Measurements from ENCODE around the gene PPP2R5D. TPM values are rescaled to one million over a fixed set of nuclear protein-coding genes. Genes with fewer than 3 reads are reported as not detected.

Gene PPP2R5D
- total RNA-seq, 2 donors from 2014 or later: 57.5 to 59.1 TPM

DNA sequence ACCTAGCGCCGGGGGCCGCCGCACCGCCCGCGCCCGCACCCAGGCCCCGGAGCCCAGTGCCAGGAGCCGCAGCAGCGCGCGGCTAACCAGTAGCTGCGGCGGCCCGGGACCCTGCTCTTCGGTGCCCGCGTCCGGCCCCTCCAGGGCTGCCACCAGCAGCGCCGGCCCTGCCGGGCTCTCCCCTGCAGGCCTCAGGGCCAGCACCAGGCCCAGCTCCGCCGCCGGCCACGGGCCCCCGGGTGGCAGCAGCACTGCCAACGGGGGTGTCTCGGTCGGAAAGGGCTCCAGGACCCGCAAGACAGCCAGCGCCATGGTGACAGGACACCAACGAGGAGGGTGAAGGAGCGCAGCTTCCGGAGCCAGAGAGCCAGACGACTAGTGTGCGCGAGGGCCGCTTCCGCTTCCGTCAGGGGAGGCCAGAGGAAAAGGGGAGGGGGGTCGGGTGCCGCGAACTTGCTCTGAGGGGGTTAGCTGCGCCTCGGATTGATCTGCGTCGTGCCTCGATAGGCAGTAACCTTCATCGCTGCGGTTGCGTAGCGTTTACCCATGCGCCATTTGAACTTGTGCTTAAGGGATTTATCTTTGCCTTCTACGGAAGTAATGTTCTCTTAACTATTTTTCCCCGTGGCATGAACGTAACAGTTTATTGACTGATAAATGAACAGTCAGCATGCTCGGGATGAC, 5.4 kb upstream of the PPP2R5D start, which contains the start of gene PEX6:
PEX6 (minus strand) TSS at position 343 of the 684 bp plus-strand sequence; CDS start at position 312, 31 bp downstream.
- TF ChIP-seq, protein P1, sequence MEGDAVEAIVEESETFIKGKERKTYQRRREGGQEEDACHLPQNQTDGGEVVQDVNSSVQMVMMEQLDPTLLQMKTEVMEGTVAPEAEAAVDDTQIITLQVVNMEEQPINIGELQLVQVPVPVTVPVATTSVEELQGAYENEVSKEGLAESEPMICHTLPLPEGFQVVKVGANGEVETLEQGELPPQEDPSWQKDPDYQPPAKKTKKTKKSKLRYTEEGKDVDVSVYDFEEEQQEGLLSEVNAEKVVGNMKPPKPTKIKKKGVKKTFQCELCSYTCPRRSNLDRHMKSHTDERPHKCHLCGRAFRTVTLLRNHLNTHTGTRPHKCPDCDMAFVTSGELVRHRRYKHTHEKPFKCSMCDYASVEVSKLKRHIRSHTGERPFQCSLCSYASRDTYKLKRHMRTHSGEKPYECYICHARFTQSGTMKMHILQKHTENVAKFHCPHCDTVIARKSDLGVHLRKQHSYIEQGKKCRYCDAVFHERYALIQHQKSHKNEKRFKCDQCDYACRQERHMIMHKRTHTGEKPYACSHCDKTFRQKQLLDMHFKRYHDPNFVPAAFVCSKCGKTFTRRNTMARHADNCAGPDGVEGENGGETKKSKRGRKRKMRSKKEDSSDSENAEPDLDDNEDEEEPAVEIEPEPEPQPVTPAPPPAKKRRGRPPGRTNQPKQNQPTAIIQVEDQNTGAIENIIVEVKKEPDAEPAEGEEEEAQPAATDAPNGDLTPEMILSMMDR (conservative IDR thresholded peaks at IDR 0.05): no peak
- Mint-ChIP-seq H3K4me1 (peaks cover 18% of the 10 kb centered on the region), H3K27ac (peak within 1 kb of the TSS; percentile 91), H3K9me3 (no peaks in the 10 kb centered on the region), H3K27me3 (ENCODE audit: insufficient read depth) (no peaks in the 10 kb centered on the region), H3K36me3 (ENCODE audit: low read depth) (peaks cover 7% of the 10 kb centered on the region), H3K4me3 (peak within 1 kb of the TSS; percentile 76)
- DNase-seq: peak; percentile 98
- Histone ChIP-seq H3K27me3 (ENCODE audit: control insufficient read depth, insufficient read depth, low read length, poor library complexity, severe bottlenecking) (no peaks in the 10 kb centered on the region), H3K27ac (ENCODE audit: low read depth, low read length) (no peak within 1 kb of the TSS), H3K9me3 (ENCODE audit: control insufficient read depth, low read length) (no peaks in the 10 kb centered on the region), H3K36me3 (ENCODE audit: control insufficient read depth, insufficient read depth, low read length) (peaks cover 4% of the 10 kb centered on the region), H3K9ac (ENCODE audit: extremely low read depth, low read length, poor library complexity, severe bottlenecking) (peak within 1 kb of the TSS; percentile 23), H3K4me1 (ENCODE audit: control insufficient read depth, insufficient read depth, low read length) (no peaks in the 10 kb centered on the region), H3K4me3 (ENCODE audit: low read length) (peak within 1 kb of the TSS; percentile 83)
- 1 to 3% methylated on average over 28 to 59 of the region's 59 CpGs for WGBS, 2 experiments (ENCODE audit: insufficient coverage in 1 of 2, insufficient read length in 1 of 2)

DNA sequence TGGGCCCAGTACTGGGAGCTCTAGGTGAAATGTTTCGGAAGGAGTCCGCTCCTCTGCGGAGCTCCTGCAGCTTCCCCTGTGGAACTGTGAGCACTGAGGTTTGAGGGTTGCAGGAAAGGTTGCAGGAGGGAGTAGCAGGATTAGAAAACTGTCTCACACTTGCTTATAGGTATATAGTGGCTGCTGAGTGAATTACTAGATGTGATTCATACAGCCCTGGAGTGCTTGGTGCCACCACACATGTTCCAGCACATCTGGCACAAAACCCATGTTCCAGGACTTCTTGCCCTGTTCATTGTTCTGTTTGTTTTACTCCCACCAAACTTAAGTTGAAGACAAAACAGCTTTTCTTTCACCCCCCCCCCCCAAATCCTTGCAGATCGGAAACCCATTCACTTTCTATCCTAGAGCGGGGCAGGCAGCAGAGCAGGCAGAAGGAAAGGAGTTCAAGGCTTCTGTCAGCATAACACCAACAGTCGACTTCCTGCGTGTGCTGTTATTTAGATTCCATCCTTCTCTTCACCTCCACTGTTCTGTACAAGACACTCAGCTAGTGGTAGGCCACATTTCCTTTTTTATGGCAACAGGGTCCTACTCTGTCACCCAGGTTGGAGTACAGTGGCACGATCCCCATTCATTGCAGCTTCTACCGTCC, 4.7 kb upstream of the PPP2R5D start:
- 63 to 68% methylated on average over 7 to 9 of the region's 9 CpGs for WGBS, 2 experiments (ENCODE audit: insufficient coverage in 1 of 2, insufficient read length in 1 of 2)
- DNase-seq: no peak
- Mint-ChIP-seq H3K9me3 (no peaks in the 10 kb centered on the region), H3K27me3 (ENCODE audit: insufficient read depth) (no peaks in the 10 kb centered on the region), H3K36me3 (ENCODE audit: low read depth) (peaks cover 6% of the 10 kb centered on the region), H3K27ac (peak overlapping the region; percentile 91), H3K4me3 (peak overlapping the region; percentile 76), H3K4me1 (peaks cover 19% of the 10 kb centered on the region)
- TF ChIP-seq, protein P1 (conservative IDR thresholded peaks at IDR 0.05): no peak
- H3K4me1 ChIP-seq (ENCODE audit: control insufficient read depth, insufficient read depth, low read length): no peaks in the 10 kb centered on the region
- H3K27me3 ChIP-seq (ENCODE audit: control insufficient read depth, insufficient read depth, low read length, poor library complexity, severe bottlenecking): no peaks in the 10 kb centered on the region
- peak overlapping the region; percentile 23 for H3K9ac ChIP-seq (ENCODE audit: extremely low read depth, low read length, poor library complexity, severe bottlenecking)
- H3K9me3 ChIP-seq (ENCODE audit: control insufficient read depth, low read length): no peaks in the 10 kb centered on the region
- peak overlapping the region; percentile 83 for H3K4me3 ChIP-seq (ENCODE audit: low read length)
- peaks cover 4% of the 10 kb centered on the region for H3K36me3 ChIP-seq (ENCODE audit: control insufficient read depth, insufficient read depth, low read length)
- H3K27ac ChIP-seq (ENCODE audit: low read depth, low read length): no peak overlapping the region

DNA sequence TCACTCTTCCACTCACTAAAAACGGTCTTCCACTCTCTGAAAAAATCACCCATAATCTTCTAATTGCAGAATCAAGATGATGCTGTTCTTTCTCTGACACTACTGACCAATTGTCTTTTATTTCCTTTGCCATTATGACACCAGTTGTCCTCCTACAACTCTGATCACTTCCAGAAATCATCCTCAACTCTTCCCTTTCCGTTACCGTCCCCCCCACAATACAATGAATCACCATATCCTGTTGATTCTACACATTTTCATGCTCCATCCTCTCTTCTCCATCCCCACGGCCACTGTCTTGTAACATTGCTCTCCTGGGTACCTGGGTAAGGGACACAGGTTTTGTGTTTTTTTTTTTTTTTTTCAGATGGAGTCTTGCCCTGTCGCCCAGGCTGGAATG, 2.5 kb upstream of the PPP2R5D start:
- H3K4me1 Mint-ChIP-seq: peaks cover 32% of the 10 kb centered on the region
- TF ChIP-seq, protein P1 (conservative IDR thresholded peaks at IDR 0.05): no peak
- H3K9me3 ChIP-seq (ENCODE audit: control insufficient read depth, low read length): no peaks in the 10 kb centered on the region
- H3K9me3 Mint-ChIP-seq: no peaks in the 10 kb centered on the region
- peaks cover 4% of the 10 kb centered on the region for H3K4me1 ChIP-seq (ENCODE audit: control insufficient read depth, insufficient read depth, low read length)
- no peaks in the 10 kb centered on the region for H3K27me3 Mint-ChIP-seq (ENCODE audit: insufficient read depth)
- no peak for DNase-seq
- H3K4me3 Mint-ChIP-seq: no peak overlapping the region
- H3K27me3 ChIP-seq (ENCODE audit: control insufficient read depth, insufficient read depth, low read length, poor library complexity, severe bottlenecking): no peaks in the 10 kb centered on the region
- no peak overlapping the region for H3K4me3 ChIP-seq (ENCODE audit: low read length)
- 87 to 92% methylated on average over 4 to 5 of the region's 5 CpGs for WGBS, 2 experiments (ENCODE audit: insufficient coverage in 1 of 2, insufficient read length in 1 of 2)
- no peak overlapping the region for H3K9ac ChIP-seq (ENCODE audit: extremely low read depth, low read length, poor library complexity, severe bottlenecking)
- H3K27ac Mint-ChIP-seq: no peak overlapping the region
- no peaks in the 10 kb centered on the region for H3K36me3 ChIP-seq (ENCODE audit: control insufficient read depth, insufficient read depth, low read length)
- H3K36me3 Mint-ChIP-seq (ENCODE audit: low read depth): peaks cover 2% of the 10 kb centered on the region
- H3K27ac ChIP-seq (ENCODE audit: low read depth, low read length): no peak overlapping the region

Data from endodermal cell (in vitro differentiated cells).